Cortex of kidney (tissue), 1 donor: ENCODE results near the gene LRRC49.

Source experiments
- DNase-seq: peaks from one replicate; lab custom pipeline; 2025; lab: John Stamatoyannopoulos, UW

LRRC49 gene

GRCh38 chr15:71051539-71051938 lies 158.9 kb downstream of the LRRC49 start:
- DNase-seq = no peak

DNA sequence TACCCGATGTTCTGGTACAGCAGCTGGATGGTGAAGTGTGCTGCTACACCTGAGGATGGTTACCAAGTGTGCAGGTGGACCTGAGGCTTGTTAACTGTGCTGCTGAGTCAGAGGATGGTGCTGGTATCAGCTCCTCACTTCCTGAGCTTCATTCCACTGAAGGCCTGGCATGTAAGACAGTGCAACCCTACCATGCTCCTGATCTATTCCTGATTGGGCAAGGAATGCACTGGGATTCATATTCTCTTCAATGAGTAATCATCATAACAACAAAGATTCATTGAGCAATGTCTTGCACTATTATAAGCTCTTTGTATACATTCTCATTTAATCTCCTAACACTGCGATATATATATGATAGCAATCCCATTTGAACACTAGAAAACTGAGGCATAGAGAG lies 159.7 kb downstream of the LRRC49 start:
- no peak for DNase-seq

DNA sequence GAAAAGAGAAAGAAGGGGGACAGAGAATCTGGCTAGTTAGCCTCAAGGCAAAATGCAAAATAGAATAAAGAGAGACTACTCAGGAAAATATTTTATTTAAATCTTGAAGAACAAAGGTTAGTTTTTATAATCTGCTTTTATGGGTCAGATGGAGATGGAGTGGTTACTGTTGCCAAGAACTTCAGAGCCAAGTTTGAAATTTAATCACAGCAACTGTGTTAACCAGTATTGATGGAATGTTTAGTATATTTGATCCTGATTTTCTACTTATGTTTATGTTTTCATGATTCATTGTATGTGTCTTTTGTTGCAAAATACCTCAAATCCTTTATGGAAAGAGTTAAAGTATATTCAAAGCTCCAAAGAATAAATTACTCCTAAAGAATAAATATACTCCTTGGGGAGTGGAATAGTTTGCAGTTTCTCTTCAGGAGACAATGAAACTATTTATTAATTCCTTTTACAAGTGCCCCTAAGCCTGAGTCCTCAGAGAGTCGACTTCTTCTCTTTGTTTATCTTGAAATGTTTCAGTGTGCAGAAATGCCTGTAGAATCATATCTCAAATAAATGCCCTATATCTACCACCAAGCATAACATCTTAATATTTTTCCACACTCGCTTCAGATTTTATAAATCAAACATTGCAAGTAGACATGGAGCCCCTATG lies 161.8 kb downstream of the LRRC49 start:
- DNase-seq = no peak

- no peak for DNase-seq
Observed at GRCh38 chr15:71055461-71055860, 162.8 kb downstream of the LRRC49 start.

DNA sequence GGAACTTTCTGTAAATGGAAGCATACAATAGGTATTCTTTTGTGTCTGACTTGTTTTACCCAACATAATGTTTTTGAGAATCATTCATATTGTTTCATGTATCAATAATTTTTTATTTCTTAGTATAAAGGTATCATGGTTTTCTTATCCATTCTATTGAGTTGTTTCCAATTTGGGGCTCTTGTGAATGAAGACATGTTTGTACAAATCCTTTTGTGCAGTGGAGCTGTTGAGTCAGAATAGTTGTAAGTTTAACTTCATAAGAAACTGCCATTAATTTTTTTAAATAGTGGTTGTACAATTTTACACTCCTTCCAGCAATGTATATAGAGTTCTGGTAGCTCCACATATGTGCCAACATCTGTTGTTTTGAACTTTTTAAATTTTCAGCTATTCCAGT lies 163.5 kb downstream of the LRRC49 start:
- no peak for DNase-seq

DNA sequence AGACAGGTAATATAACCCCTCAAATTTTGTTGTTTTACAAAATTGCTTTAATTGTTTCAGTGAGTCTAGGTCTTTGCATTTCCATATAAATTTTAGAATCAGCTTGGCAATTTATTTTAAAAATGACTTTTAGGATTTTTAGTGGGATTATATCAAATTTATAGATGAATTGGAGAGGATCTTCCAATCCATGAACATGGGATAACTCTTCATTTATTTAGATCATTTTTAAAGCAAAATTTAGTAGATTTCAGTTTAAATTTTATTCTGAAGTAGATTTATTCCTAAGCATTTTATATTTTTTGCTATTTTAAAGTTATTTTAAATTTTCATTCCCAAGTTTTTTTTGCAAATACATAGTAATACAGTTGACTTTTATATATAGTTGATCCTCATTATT lies 164.5 kb downstream of the LRRC49 start:
- DNase-seq = no peak

DNA sequence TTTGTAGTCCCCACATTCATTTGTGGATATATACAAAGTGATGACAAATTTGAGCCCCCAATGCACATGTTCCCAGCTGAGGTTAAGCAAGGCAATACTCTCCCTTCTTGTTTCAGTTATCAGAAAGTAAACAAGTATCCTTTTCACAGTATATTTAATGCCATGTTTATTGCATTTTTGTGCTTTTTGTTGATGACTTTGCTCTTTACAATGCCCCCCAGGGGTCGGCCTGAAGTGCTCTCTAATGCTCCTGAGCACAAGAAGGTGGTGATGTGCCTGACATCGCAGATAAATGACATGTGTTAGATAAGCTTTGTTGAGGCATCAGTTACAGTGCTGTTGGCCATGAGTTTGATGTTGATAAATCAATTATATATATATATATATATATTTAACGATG lies 165.0 kb downstream of the LRRC49 start:
- DNase-seq = no peak

DNA sequence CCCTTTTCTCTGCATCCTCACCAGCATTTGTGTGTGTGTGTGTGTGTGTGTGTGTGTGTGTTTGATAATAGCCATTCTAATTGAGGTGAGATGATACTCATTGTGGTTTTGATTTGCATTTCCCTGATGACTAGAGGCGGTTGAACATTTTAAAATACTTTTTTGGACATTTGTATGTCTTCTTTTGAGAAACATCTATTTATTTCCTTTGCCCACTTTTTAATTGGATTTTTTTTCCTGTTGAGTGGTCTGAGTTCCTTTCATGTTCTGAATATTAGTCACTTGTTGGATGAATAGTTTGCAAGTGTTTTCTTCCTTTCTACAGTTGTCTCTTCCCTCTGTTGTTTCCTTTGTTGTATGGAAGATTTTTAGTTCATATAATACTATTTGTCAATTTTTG lies 168.4 kb downstream of the LRRC49 start:
- DNase-seq = no peak

DNA sequence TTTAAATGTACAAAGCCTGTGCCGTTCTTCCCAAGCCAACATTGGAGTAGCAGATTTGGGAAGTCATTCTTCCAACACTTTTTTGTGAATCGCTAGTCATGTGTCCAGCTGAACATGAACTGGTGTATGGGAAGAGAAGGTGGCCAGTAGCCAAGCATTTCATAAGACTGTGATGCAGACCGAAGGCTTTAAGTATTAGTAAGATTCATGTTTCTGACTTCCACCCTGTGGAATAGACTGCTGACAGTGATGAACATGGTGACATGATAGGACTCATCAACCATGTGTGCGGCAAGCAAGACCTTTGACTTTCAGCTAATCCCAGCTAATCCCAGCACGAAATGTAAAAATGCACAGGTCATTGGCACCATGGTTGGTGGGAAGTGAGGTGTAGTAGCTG lies 174.4 kb downstream of the LRRC49 start:
- DNase-seq = no peak

GRCh38 chr15:71069693-71070092 lies 177.1 kb downstream of the LRRC49 start:
- DNase-seq = no peak

GRCh38 chr15:71071529-71071928 lies 178.9 kb downstream of the LRRC49 start:
- no peak for DNase-seq

DNA sequence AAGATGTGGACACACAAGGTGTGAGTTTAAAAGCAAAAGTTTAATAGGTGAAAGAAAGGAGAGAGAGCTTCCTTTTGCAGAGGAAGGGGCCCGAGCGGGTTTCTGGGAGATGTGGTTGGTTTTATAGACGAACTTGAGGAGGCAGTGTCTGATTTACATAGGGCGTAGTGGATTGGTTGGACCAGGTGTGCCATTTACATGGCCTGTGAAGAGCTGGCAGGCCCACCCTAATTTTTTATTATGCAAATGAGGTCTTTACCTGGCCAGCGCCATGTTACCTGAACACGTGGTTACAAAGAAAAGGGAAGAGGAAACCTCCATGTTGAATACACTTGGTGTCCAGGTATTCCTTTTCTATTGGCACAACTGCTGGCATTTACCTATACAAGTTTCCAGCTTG lies 179.8 kb downstream of the LRRC49 start:
- DNase-seq = no peak

GRCh38 chr15:71078506-71079207 lies 186.0 kb downstream of the LRRC49 start:
- no peak for DNase-seq

GRCh38 chr15:71079208-71080044 lies 186.8 kb downstream of the LRRC49 start:
- DNase-seq = no peak

GRCh38 chr15:71080166-71080565 lies 187.5 kb downstream of the LRRC49 start:
- no peak for DNase-seq

- no peak for DNase-seq
Observed at GRCh38 chr15:71080705-71081104, 188.1 kb downstream of the LRRC49 start.

- no peak for DNase-seq
Observed at GRCh38 chr15:71082803-71083202, 190.2 kb downstream of the LRRC49 start.

DNA sequence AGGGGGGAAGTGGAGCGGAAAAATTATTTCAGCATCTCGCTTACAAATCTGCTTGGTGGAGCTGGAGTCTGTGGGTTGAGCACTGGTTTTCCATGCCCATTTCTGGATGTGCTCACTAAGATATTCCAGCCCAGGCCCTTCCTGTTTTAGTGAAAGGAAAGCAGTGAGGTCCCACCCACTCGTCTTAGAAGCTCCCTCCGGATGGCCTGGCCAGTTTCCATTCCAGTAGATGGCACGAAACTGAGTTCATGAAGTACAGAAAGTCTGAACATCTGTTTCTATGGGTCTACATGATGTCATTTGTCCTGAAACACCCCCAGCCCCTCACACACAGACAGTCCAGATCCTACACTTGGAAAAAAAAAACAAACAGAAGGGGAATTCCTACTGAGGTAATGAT lies 190.7 kb downstream of the LRRC49 start:
- DNase-seq = no peak

DNA sequence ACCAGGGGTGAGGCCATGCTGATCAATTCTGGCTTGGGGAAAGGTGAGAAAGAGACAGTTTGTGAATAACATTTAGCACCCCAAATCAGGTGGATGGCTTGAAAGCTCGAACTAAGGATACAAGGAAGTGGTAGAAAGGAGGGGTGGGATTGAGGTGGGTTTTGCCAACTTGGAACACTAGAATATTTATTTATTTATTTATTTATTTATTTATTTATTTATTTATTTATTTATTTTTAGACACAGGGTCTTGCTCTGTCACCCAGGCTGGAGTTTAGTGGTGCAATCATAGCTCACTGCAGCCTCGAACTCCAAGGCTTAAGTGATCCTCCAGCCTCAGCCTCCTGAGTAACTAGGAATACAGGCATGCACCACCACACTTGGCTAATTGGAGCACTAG lies 191.6 kb downstream of the LRRC49 start:
- no peak for DNase-seq

GRCh38 chr15:71085809-71086208 lies 193.2 kb downstream of the LRRC49 start:
- no peak for DNase-seq

- no peak for DNase-seq
Observed at GRCh38 chr15:71088155-71088554, 195.5 kb downstream of the LRRC49 start.

DNA sequence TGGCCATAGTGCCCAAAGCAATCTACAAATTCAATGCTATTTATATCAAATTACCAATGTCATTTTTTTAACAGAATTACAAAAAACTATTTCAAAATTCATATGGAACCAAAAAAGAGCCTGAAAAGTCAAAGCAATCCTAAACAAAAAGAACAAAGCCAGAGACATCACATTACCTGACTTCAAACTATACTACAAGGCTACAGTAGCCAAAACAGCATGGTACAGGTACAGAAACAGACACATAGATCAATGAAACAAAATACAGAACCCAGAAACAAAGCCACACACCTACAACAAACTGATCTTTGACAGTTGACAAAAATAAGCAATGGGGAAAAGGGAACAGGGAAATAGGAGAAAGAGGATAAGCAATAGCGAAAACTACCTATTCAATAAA lies 196.1 kb downstream of the LRRC49 start:
- DNase-seq = no peak

- DNase-seq = no peak
Observed at GRCh38 chr15:71089801-71090200, 197.2 kb downstream of the LRRC49 start.
